Measurements from ENCODE around the gene VSTM2B.

The VSTM2B gene

GRCh38 chr19:29569038-29569911 lies 43.5 kb downstream of the VSTM2B start:
- DNase-seq: no peak

- DNase-seq: no peak
Observed at GRCh38 chr19:29571181-29571580, 45.4 kb downstream of the VSTM2B start.

- DNase-seq: no peak
Observed at GRCh38 chr19:29573486-29573885, 47.7 kb downstream of the VSTM2B start.

GRCh38 chr19:29574510-29574909 lies 48.7 kb downstream of the VSTM2B start:
- no peak for DNase-seq

- peak; percentile 12 for DNase-seq
Observed at GRCh38 chr19:29576046-29576606, 50.3 kb downstream of the VSTM2B start.

GRCh38 chr19:29576761-29577648 lies 51.2 kb downstream of the VSTM2B start:
- no peak for DNase-seq

- DNase-seq: no peak
Observed at GRCh38 chr19:29577649-29577963, 51.8 kb downstream of the VSTM2B start.

GRCh38 chr19:29578349-29578748 lies 52.6 kb downstream of the VSTM2B start:
- DNase-seq: no peak

- no peak for DNase-seq
Observed at GRCh38 chr19:29579308-29579910, 53.6 kb downstream of the VSTM2B start.

GRCh38 chr19:29581398-29581797 lies 55.6 kb downstream of the VSTM2B start:
- DNase-seq: no peak

- DNase-seq: no peak
Observed at GRCh38 chr19:29583196-29583999, 57.6 kb downstream of the VSTM2B start.

GRCh38 chr19:29586401-29586800 lies 60.6 kb downstream of the VSTM2B start:
- no peak for DNase-seq

GRCh38 chr19:29587059-29587458 lies 61.3 kb downstream of the VSTM2B start:
- DNase-seq: no peak

- peak; percentile 3 for DNase-seq
Observed at GRCh38 chr19:29587518-29587986, 61.8 kb downstream of the VSTM2B start.

GRCh38 chr19:29588095-29588494 lies 62.3 kb downstream of the VSTM2B start:
- DNase-seq: no peak

GRCh38 chr19:29590278-29590677 lies 64.5 kb downstream of the VSTM2B start:
- DNase-seq: no peak

GRCh38 chr19:29591670-29592069 lies 65.9 kb downstream of the VSTM2B start:
- no peak for DNase-seq

GRCh38 chr19:29593869-29594268 lies 68.1 kb downstream of the VSTM2B start:
- DNase-seq: no peak

- DNase-seq: no peak
Observed at GRCh38 chr19:29596080-29596727, 70.4 kb downstream of the VSTM2B start.

- peak; percentile 19 for DNase-seq
Observed at GRCh38 chr19:29596885-29597525, 71.2 kb downstream of the VSTM2B start.

- DNase-seq: no peak
Observed at GRCh38 chr19:29598036-29598435, 72.2 kb downstream of the VSTM2B start.

Data from HCEC 1CT (cell line).